SK-N-SH (cell line): ENCODE results near the gene MIPOL1. TPM values are rescaled to one million over a fixed set of nuclear protein-coding genes. Genes with fewer than 3 reads are reported as not detected.

Experiments used
- CTCF ChIA-PET: fragments of 300-600, 350-600 bp; formaldehyde crosslinking; extraction: SDS; loops from one replicate; lab custom pipeline; 2021; lab: Yijun Ruan, JAX
- POLR2A ChIA-PET: fragments of 350-600 bp; sonication (Branson Sonifier 250); formaldehyde crosslinking; extraction: SDS; loops from one replicate; lab custom pipeline; 2020; ENCODE audit warnings: antibody characterized with exemption, inconsistent platforms; lab: Yijun Ruan, JAX
- DNase-seq: peaks from one replicate; pipeline ENCODE4 v3.0.0; 2012
- H2AFZ ChIP-seq: fragments of 200-600 bp; sonication (generic); 2 replicates; pipeline ENCODE4 v1.8.1; 2016; ENCODE audit warnings: antibody characterized with exemption, mild to moderate bottlenecking, low read depth
- H3F3A ChIP-seq: fragments of 200-600 bp; sonication (generic); replicated peaks from 2 replicates; pipeline ENCODE3; 2016; ENCODE audit warnings: antibody characterized with exemption, mild to moderate bottlenecking; ENCODE audit not compliant: insufficient read depth
- H3K27ac ChIP-seq, 2 experiments: fragments of 200-500 bp in 1 of 2; fragments of 200-600 bp in 1 of 2; sonication (Bioruptor generic) in 1 of 2; sonication (generic), shearing (Covaris generic) in 1 of 2; 2 replicates each; pipeline versions ENCODE4 v1.5.1 to v1.6.1; 2014 to 2016; ENCODE audit warnings: low read depth in 2 of 2, inconsistent platforms in 1 of 2, low read length in 1 of 2, mild to moderate bottlenecking in 1 of 2, mixed read lengths in 1 of 2
- H3K27me3 ChIP-seq: fragments of 200-600 bp; sonication (generic), shearing (Covaris generic); 2 replicates; pipeline ENCODE4 v1.6.1; 2016; ENCODE audit warnings: mixed run types; ENCODE audit not compliant: insufficient read depth
- H3K36me3 ChIP-seq, 2 experiments: fragments of 200-500 bp in 1 of 2; fragments of 200-600 bp in 1 of 2; sonication (Bioruptor generic) in 1 of 2; sonication (generic) in 1 of 2; replicated peaks in 1 of 2; 2 replicates each; pipeline versions ENCODE3 to v1.5.1; 2014 to 2016; ENCODE audit warnings: low read length in 1 of 2, mild to moderate bottlenecking in 1 of 2; ENCODE audit not compliant: insufficient read depth in 2 of 2, control insufficient read depth in 1 of 2
- H3K4me1 ChIP-seq, 2 experiments: fragments of 200-500 bp in 1 of 2; fragments of 200-600 bp in 1 of 2; sonication (Bioruptor generic) in 1 of 2; sonication (generic), shearing (Covaris generic) in 1 of 2; 2 replicates each; pipeline versions ENCODE4 v1.5.1 to v1.6.1; 2014 to 2016; ENCODE audit warnings: low read depth in 1 of 2, low read length in 1 of 2, mixed run types in 1 of 2; ENCODE audit not compliant: insufficient read depth in 2 of 2, control insufficient read depth in 1 of 2
- H3K4me2 ChIP-seq: fragments of 200-600 bp; sonication (generic), shearing (Covaris generic); 2 replicates; pipeline ENCODE4 v1.6.1; 2017; ENCODE audit warnings: mixed run types
- H3K4me3 ChIP-seq, 2 experiments: fragments of 200-500 bp in 1 of 2; fragments of 200-600 bp in 1 of 2; sonication (Bioruptor generic) in 1 of 2; sonication (generic), shearing (Covaris generic) in 1 of 2; 2 replicates each; pipeline versions ENCODE4 v1.5.1 to v1.8.1; 2014 to 2016; ENCODE audit warnings: low read depth in 2 of 2, inconsistent platforms in 1 of 2, low read length in 1 of 2, mild to moderate bottlenecking in 1 of 2, mixed read lengths in 1 of 2, moderate library complexity in 1 of 2
- H3K79me2 ChIP-seq: fragments of 200-600 bp; sonication (generic); 2 replicates; pipeline ENCODE4 v1.8.1; 2017; ENCODE audit warnings: mild to moderate bottlenecking; ENCODE audit not compliant: insufficient read depth
- H3K9ac ChIP-seq: fragments of 200-600 bp; sonication (generic); 2 replicates; pipeline ENCODE4 v1.6.1; 2017; ENCODE audit warnings: mixed run types
- H3K9me2 ChIP-seq: fragments of 200-600 bp; sonication (generic); 2 replicates; pipeline ENCODE4 v1.6.1; 2017; ENCODE audit warnings: mixed run types
- H3K9me3 ChIP-seq: fragments of 200-600 bp; sonication (generic); 2 replicates; pipeline ENCODE4 v1.6.1; 2017; ENCODE audit warnings: mixed run types, mild to moderate bottlenecking, moderate library complexity
- H4K20me1 ChIP-seq: fragments of 200-600 bp; sonication (generic); 2 replicates; pipeline ENCODE4 v1.6.1; 2017; ENCODE audit warnings: mild to moderate bottlenecking, mixed run types; ENCODE audit not compliant: insufficient read depth
- CHD2 ChIP-seq: fragments of 150-350 bp; IDR thresholded peaks from 2 replicates; pipeline ENCODE4 v1.6.1; 2018; ENCODE audit warnings: low read length; ENCODE audit not compliant: partially characterized antibody
- CTCF ChIP-seq: fragments of 200-600 bp; sonication (generic); IDR thresholded peaks from 2 replicates; pipeline ENCODE4 v1.6.1; 2017; ENCODE audit warnings: antibody characterized with exemption, mild to moderate bottlenecking, moderate library complexity
- ELF1 ChIP-seq: IDR thresholded peaks from 2 replicates; pipeline ENCODE4 v1.4.0; 2012
- FOSL2 ChIP-seq: IDR thresholded peaks from 2 replicates; pipeline ENCODE4 v1.4.0; 2012; ENCODE audit warnings: low read depth, mild to moderate bottlenecking, moderate library complexity, borderline replicate concordance
- FOXJ3 ChIP-seq: sonication (generic); formaldehyde crosslinking; IDR thresholded peaks from 2 replicates; pipeline ENCODE4 v1.5.1; 2020; ENCODE audit warnings: mild to moderate bottlenecking, missing genetic modification reagents
- NRF1 ChIP-seq: IDR thresholded peaks from 2 replicates; pipeline ENCODE4 v1.6.1; 2012; ENCODE audit warnings: low read depth, mild to moderate bottlenecking, low read length
- RCOR1 ChIP-seq: fragments of 150-350 bp; IDR thresholded peaks from 2 replicates; pipeline ENCODE4 v1.6.1; 2017; ENCODE audit warnings: antibody characterized with exemption, low read length
- REST ChIP-seq: IDR thresholded peaks from 2 replicates; pipeline ENCODE4 v1.6.1; 2012; ENCODE audit warnings: mild to moderate bottlenecking, low read depth, low read length, moderate library complexity
- RXRA ChIP-seq: IDR thresholded peaks from 2 replicates; pipeline ENCODE4 v1.4.0; 2012; ENCODE audit warnings: low read depth, mild to moderate bottlenecking, borderline replicate concordance
- SIN3A ChIP-seq: IDR thresholded peaks from 2 replicates; pipeline ENCODE4 v1.6.1; 2012; ENCODE audit warnings: low read depth, mild to moderate bottlenecking, low read length, moderate library complexity, borderline replicate concordance
- WGBS: methylation state at CpG from one replicate; pipeline ENCODE4 v1.1.6; 2017; ENCODE audit warnings: low lambda C conversion rate; 5-methylcytosine and 5-hydroxymethylcytosine counted together
- polyA plus RNA-seq, 3 experiments: library from polyadenylated mRNA; depleted of rRNA; stranded (reverse); fragments of >200 nt; gene quantifications; 2 replicates each; pipeline ENCODE4 v1.2.3, GENCODE V29; 2012

Gene MIPOL1
- polyA plus RNA-seq, 1 of the 3 experiments (the other 2 are of a cell fraction), result 0.23 TPM

GRCh38 chr14:37195327-37195726 is 2.4 kb upstream of the MIPOL1 start (continued):
- no peak for TF ChIP-seq FOSL2
- no peak for TF ChIP-seq NRF1

GRCh38 chr14:37196604-37197420 is 925 bp upstream of the MIPOL1 start:
- 52% methylated on average over 17 of the region's 17 CpGs for WGBS
- Histone ChIP-seq H2AFZ (peak overlapping the region; percentile 83; the same call in 1 of the 2 replicates), H3F3A (no peaks in the 10 kb centered on the region), H3K27ac (no peak overlapping the region), H3K9ac (no peak overlapping the region), H3K9me2 (no peaks in the 10 kb centered on the region), H3K9me3 (no peaks in the 10 kb centered on the region), H4K20me1 (no peaks in the 10 kb centered on the region), H3K79me2 (no peaks in the 10 kb centered on the region), H3K4me3 (no peak overlapping the region; a peak in 2 of 4 replicates), H3K4me1 (no peaks in the 10 kb centered on the region), H3K27me3 (no peaks in the 10 kb centered on the region), H3K4me2 (peak overlapping the region; percentile 67), H3K36me3 (no peaks in the 10 kb centered on the region)
- ChIA-PET CTCF (no interaction called here), POLR2A (no interaction called here)
- no peak for DNase-seq
- TF ChIP-seq NRF1, result no peak
- no peak for TF ChIP-seq REST
- no peak for TF ChIP-seq RXRA
- no peak for TF ChIP-seq FOXJ3
- TF ChIP-seq FOSL2, result no peak
- TF ChIP-seq ELF1, result no peak
- TF ChIP-seq RCOR1, result no peak
- TF ChIP-seq SIN3A, result no peak

GRCh38 chr14:37198273-37198598 is 499 bp downstream of the MIPOL1 start:
- 4% methylated on average over 11 of the region's 11 CpGs for WGBS

More at GRCh38 chr14:37198273-37198598, 499 bp downstream of the MIPOL1 start:
- Histone ChIP-seq H3K4me2 (peak overlapping the region; percentile 67), H3F3A (no peaks in the 10 kb centered on the region), H3K9ac (no peak overlapping the region), H3K27me3 (no peaks in the 10 kb centered on the region), H3K79me2 (no peaks in the 10 kb centered on the region), H3K9me2 (no peaks in the 10 kb centered on the region), H3K9me3 (no peaks in the 10 kb centered on the region), H3K4me1 (no peaks in the 10 kb centered on the region), H4K20me1 (no peaks in the 10 kb centered on the region), H3K27ac (no peak overlapping the region), H3K36me3 (no peaks in the 10 kb centered on the region), H3K4me3 (peak overlapping the region; percentile 44 to 58; a peak in 3 of 4 replicates), H2AFZ (peak overlapping the region; percentile 83; the same call in 1 of the 2 replicates)
- ChIA-PET POLR2A (no interaction called here), CTCF (interaction anchor here (0.8 kb wide), 1 partner anchor 49 kb away, joined by 3 read pairs; no protein-coding TSS in a partner anchor)
- TF ChIP-seq CTCF (peak; percentile 25; the same call in 1 of the 2 replicates), CHD2 (no peak)
- DNase-seq, result no peak
